GM10248 (cell line): Measurements from ENCODE around the gene UBE2L3.
"Not testable (repeated sequence)": the region's sequence is repeated elsewhere in the genome, so short reads cannot be mapped to it uniquely, and the experiment has no call there.

Source experiments
- CTCF ChIA-PET: fragments of 300-600 bp; sonication (Branson Sonifier 250); formaldehyde crosslinking; extraction: SDS; loops from one replicate; lab custom pipeline; 2021; ENCODE audit warnings: antibody characterized with exemption; lab: Yijun Ruan, JAX
- POLR2A ChIA-PET: fragments of 350-650 bp; sonication (Branson Sonifier 250); formaldehyde crosslinking; extraction: SDS; loops from one replicate; lab custom pipeline; 2020; ENCODE audit warnings: antibody characterized with exemption; lab: Yijun Ruan, JAX
- DNase-seq: peaks from one replicate; pipeline ENCODE4 v3.0.0; 2012; ENCODE audit errors: extremely low spot score
- TF ChIP-seq, protein P1 (sequence below): IDR thresholded peaks from 2 replicates; pipeline ENCODE4 v1.5.1; 2012; ENCODE audit warnings: mild to moderate bottlenecking, low read depth; ENCODE audit errors: extremely low read depth, missing control alignments, control extremely low read depth

Gene UBE2L3

DNA sequence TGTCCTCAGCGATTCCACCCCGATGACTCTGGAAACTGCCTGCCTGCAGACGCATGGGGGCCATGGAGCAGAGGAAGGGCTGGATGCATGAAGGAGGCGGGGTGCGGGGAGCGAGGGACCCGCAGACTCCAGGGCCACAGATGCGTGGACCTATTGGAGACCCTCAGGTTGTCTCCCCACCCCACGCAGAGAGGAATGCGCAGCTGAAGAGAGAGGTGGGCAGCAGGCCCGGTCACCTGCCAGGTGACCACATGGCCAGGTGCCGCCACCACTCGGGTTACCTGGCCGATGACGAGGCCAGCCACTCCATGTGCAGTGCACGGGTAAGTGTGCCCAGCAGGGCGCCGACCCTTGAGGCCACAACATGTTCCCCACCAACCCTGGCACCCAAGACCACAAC, 65.4 kb downstream of the UBE2L3 start:
- TF ChIP-seq, protein P1, sequence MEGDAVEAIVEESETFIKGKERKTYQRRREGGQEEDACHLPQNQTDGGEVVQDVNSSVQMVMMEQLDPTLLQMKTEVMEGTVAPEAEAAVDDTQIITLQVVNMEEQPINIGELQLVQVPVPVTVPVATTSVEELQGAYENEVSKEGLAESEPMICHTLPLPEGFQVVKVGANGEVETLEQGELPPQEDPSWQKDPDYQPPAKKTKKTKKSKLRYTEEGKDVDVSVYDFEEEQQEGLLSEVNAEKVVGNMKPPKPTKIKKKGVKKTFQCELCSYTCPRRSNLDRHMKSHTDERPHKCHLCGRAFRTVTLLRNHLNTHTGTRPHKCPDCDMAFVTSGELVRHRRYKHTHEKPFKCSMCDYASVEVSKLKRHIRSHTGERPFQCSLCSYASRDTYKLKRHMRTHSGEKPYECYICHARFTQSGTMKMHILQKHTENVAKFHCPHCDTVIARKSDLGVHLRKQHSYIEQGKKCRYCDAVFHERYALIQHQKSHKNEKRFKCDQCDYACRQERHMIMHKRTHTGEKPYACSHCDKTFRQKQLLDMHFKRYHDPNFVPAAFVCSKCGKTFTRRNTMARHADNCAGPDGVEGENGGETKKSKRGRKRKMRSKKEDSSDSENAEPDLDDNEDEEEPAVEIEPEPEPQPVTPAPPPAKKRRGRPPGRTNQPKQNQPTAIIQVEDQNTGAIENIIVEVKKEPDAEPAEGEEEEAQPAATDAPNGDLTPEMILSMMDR = no peak
- ChIA-PET CTCF (interaction anchor here (17.3 kb wide), 1 partner anchor 12 kb away, joined by 274 read pairs; the partner anchor contains the start of gene SDF2L1), POLR2A (no interaction called here)
- no peak for DNase-seq

DNA sequence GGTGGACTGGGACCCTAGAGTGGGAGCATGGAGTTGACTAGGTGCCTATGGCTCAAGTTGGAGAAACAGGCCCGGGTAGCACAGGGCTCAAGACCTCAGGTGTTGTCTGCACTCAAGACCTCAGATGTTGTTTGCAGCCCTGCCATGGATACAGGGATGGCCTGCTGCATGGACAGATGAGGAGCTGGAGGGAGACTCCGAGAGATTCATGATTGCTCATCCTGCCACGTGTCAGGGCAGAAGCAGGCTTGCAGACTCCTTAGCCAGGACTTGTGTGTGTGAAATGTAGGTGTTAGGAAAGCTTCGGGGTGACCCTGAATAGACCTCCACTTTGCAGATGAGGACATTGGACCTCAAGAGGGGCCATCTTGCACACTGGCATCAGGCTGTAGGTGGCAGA, 66.0 kb downstream of the UBE2L3 start:
- DNase-seq = no peak
- ChIA-PET CTCF (interaction anchor here (1.4 to 17.3 kb wide), 3 partner anchors 9 to 16 kb away, joined by 3 to 274 read pairs (median 3); partner anchors contain the start of gene SDF2L1), POLR2A (no interaction called here)
- TF ChIP-seq, protein P1 = no peak

DNA sequence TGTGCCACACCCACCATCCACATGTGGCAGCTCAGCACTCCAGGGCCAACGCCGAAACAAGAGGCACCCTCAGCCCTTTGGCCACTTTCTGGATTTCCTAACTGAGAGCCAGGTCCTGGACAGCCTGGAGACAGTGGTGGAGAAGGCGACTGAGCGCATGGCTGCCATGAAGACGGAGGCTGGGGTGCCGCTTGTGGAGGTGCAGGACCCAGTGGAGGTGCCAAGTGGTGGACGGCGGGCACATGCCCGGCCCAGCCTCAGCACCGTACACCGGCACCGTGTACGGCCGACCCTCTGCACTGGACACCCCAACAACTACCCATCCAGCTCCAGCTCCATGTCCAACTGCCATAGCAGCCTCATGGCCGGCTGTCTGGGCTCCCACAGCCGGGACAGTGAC, 66.6 kb downstream of the UBE2L3 start:
- TF ChIP-seq, protein P1 = no peak
- ChIA-PET CTCF (interaction anchor here (1.4 to 17.3 kb wide), 3 partner anchors 9 to 16 kb away, joined by 3 to 274 read pairs (median 3); partner anchors contain the start of gene SDF2L1), POLR2A (no interaction called here)
- no peak for DNase-seq

DNA sequence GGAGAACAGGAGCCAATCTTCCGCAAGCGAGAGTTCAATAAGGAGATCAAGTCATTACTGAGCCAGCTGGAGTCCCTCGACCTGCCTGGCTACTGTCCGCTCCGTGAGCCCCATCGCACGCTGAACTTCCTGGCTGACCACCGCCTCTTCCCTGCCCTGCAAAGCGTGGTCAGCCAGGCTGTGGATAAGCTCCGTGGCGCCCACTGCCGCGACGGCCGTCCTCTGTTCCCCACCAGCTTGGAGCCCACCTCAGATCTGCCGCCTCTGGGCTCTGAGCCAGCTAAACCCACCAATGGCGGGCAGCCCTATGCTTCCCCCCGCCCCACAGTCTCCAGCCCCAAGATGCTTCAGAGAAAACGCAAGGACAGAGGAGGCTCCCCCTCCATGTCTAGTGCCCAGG, 67.3 kb downstream of the UBE2L3 start:
- DNase-seq = no peak
- POLR2A ChIA-PET = no interaction called here
- CTCF ChIA-PET = interaction anchor here (1.4 to 17.3 kb wide), 3 partner anchors 10 to 17 kb away, joined by 3 to 274 read pairs (median 3); partner anchors contain the start of gene SDF2L1
- TF ChIP-seq, protein P1 = no peak

DNA sequence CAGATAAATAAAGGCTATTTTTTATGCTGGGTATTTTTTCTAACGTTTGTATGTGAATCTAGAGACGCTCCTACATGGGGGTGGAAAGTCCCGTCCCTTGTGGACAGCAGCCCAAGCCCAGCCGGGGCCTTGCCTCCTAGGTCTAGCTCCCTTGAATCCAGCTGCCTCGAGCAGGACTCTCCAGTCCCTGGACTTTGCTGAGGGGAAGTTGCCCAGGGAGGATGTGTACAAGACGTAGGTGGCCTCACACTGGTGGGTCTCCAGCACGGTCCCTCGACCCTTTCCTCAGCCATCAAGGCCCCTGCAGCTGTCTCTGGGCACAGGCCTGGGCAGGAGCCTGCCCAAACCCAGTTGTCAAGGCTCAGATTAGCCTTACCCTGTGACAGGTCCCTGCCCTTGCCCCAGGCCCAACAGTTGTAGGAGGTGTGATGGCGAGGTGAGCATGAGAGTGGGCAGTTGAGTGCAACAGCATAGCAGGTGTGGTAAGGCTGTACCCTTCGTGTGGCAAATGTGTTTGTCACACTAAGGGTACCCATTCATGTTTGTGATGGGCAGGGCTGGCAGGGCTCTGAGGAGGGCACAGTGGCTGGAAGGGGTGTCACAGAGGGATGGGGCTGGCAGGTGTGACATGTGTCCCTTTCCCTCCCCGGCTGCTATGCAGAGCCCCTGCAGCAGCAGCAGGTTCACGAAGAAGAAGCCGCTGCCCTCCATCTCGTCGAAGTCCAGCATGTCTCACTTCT, 68.4 kb downstream of the UBE2L3 start:
- POLR2A ChIA-PET = no interaction called here
- TF ChIP-seq, protein P1 = no peak
- DNase-seq = no peak
- CTCF ChIA-PET = interaction anchor here (17.3 kb wide), 1 partner anchor 9 kb away, joined by 274 read pairs; the partner anchor contains the start of gene SDF2L1

DNA sequence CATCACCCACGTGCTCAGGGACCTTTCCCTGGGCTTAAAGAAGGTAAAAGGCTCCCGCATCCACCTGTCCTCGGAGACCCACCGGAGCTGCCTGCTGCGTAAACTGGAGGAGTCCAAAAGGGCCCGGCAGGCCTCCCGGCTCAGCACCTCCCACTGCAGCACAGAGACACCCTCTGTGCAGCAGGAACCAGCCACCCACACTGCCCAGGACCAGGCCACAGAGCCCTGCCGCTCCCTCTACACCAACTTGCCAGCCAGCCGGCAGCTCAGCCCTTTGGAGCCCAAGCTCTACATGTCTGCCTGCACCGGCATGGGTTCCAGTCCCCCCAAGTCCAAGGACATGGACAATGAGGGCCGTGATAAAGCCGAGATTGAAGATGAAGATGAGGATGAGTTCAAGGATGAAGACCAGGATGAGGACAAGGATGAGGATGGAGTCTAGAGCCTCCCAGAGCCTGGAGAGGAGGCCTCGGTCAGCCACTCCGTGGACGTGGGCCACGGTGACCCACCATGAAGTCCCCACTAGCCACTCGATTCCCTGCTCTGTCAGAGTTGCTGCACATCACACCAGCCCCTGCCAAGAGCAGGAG, 69.2 kb downstream of the UBE2L3 start:
- DNase-seq = no peak
- CTCF ChIA-PET = interaction anchor here (1.2 to 17.3 kb wide), 2 partner anchors 7 to 9 kb away, joined by 4 to 274 read pairs; partner anchors contain the start of genes SDF2L1 and YDJC
- TF ChIP-seq, protein P1 = no peak

DNA sequence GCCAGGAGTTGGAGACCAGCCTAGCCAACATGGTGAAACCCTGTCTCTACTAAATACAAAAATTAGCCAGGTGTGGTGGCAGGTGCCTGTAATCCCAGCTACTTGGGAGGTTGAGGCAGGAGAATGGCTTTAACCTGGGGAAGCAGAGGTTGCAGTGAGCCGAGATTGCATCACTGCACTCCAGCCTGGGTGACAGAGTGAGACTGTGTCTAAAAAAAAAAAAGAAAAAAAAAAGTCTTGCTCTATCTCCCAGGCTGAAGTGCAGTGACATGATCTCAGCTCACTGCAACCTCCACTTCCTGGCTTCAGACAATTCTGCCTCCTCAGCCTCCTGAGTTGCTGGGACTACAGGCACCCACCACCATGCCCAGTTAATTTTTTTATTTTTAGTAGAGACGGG, 69.9 kb downstream of the UBE2L3 start:
- CTCF ChIA-PET = interaction anchor here (1.2 to 17.3 kb wide), 2 partner anchors 8 kb away, joined by 4 to 274 read pairs; partner anchors contain the start of genes SDF2L1 and YDJC
- POLR2A ChIA-PET, DNase-seq: not testable (repeated sequence)

More for the DNA sequence above, 69.2 kb downstream of the UBE2L3 start:
- POLR2A ChIA-PET = no interaction called here
